Activated effector memory CD4-positive, alpha-beta T cell treated with Interleukin-2 at 50 U/mL for 16 hours (primary cell): ENCODE measurements around the gene ZP1.
A peak's percentile ranks its signal among the peaks of the same experiment; 100 is the strongest.
"Not testable (repeated sequence)": the region's sequence is repeated elsewhere in the genome, so short reads cannot be mapped to it uniquely, and the experiment has no call there.

Experiments
- DNase-seq: peaks from one replicate; pipeline ENCODE4 v3.0.0-alpha.2; 2020

ZP1 gene

DNA sequence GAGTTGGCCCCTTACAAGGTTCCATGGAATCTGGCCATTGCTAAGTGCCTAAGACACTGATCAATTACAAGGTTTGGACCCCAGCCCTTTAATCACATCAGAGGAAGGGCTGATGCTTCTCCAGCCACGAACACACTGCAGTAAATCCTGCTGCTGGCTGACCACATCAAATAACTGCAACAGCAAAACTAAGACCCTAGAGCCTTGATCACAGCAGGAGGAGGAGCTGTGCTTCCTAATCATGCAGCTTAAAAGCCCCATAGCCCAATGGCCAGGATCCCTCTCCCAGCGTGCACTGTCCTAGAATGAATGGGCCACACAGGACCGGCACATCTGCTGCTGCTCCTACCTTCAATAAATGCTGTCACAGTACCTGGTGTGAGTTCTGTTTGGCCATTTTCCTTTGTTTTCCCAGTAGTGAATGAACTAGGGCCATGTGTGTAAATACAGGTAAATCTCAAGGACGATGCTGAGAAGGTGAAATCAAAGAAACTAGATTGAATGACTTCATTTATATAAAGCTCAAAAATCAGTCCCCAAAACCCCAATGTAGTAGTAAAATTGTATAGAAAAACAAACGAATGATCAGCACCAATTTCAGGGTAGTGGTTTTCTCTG lies 12.7 kb downstream of the ZP1 start:
- DNase-seq = no peak

DNA sequence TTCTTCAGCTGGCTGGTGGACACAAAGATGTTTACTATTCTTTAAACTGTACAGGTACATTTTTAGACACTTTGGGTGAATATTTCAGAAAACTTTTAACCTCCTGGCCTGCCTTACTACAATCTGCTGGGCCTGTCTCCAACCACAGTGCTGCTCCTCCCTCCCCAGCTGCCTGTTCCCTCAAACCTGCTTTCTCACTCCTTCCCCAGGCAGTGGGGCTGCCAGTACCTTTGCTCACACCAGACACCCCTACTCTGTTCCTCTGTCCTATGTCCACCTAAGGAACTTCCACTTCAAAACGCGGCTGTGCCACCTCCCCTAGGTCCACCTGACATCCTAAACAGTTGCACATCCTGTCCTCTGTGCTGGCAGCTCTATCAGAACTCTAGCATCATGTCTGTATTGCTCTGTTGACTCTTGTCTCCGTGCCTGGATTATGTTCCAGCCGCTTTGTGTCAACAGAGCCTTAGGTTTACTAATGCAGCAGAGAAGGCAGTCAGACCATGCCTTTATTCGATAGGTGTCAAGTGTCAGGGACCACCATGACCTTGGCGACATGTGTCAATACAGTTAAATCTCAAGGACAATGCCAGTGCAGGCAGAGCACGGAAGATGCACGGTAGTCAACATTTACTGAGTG lies 13.4 kb downstream of the ZP1 start:
- no peak for DNase-seq

DNA sequence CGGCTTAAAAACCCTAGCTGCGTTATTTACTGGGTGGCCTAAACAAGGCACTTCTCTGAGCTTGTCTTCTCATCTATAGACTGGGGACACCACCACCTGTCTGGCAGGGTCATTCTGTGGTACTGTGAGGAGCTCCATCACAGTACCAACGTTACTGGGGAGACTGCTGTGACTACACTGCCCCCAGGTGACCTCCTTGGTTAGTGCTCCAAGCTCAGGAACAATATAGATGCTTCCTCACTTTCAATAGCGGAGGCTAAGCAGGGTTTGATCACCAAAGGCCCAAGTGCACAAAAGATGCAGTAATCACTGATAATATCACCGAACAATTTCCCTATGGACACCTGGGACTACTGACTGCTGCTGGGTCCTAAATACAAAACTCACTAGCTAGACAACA lies 20.2 kb downstream of the ZP1 start:
- no peak for DNase-seq

DNA sequence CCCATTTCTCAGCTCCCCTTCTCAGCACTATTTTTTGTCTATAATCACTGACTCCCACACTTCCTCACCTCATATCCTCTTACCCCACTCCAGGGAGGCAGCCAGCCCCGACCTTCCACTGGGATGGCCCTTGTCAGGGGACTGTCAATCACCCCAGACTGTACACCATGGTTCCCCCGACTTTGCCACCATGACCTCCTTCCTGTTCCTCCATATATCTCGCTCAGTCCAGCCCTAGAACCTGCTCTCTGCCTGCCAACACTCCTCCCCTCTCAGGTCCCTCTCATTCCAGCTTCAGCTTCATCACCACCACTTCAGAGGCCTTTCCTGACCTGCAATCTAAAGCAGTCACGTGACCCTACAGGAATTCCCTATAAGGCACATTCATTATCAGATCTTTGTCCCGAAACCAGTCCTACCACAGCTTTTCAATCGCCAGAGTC lies 22.5 kb downstream of the ZP1 start:
- DNase-seq = no peak

DNA sequence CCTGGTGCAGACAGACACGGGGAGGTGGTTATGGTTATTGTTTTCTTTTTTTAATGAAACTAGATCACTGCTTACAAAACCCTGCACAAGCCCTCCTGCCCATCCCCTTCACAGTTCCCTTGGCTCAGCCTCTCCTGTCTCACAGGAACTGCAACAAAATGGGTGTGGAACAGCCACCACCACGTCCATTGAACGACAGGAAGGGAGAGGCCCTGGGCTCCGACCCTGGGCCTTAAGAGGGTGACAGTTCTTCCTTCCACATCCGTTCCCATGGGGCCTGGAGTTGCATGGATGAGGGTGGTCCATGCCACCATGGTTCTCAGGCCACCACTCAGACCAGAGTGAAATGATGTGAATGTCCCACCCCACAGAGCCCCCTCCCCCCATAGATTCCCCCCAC lies 23.4 kb downstream of the ZP1 start:
- no peak for DNase-seq

DNA sequence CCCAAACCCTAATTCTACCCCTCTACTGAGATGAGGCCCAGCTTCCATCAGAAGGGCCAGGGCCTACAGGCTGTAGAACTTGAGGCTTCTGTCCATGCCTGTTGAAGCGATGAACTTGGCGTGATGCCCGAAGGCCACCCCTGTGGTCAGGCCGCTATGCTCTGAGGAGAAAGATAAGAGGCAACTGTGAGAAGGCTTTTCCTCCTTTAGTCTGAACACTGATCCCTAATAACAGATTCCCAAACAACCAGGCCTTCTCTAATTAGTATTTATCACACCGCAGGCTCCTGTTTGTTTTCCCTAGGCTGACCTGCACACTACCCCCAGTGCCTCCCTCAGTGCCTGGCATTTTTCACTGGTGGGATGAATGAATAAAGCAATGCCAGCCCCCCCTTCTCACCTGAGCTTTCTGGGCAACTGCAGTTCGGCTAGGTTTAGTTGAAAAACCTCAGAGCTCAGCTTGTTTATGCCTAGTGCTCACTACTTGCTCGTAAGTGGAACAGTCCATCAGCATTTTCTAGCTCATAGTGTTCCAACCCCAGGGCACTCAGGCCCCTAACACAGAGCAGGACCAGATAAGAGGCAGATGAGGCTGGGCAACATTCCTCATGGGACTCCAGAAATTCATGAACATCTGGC lies 23.9 kb downstream of the ZP1 start:
- DNase-seq = no peak

DNA sequence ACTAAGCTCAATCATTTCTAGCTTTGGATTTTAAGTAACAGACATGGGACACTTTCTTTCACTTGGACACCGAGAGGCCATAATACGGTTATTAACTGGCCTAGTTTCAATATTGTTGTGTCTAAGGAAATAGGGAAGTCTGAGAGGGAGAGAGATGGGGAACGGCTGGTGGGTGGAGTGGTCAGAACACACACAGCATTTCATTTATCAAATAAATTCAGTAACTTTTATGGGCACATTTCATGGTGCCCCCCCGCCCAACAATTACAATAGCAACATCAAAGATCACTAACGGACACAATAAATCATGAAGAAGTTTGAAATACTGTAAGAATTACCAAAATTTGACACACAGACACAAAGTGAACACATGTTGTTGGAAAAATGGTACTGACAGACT lies 28.3 kb downstream of the ZP1 start:
- DNase-seq = no peak

DNA sequence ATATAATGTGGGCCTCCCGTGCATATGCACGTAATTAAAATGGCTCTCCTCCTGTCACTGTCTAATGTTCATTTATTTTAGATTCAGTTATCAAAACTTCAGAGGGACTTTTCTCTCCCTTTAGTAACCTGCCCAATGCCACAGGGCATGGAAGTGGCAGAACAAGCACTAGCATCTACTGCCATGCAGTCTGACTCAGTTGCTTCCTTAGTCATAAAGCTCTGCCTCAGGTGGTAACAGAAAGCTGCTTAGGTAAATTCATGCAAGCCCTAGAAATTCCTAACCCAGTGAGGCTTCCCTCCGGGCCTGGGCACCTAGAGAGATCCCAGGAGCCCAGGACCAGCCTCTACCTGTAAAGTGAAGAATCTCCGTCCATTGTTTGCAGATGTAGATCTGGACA lies 30.2 kb downstream of the ZP1 start:
- no peak for DNase-seq

DNA sequence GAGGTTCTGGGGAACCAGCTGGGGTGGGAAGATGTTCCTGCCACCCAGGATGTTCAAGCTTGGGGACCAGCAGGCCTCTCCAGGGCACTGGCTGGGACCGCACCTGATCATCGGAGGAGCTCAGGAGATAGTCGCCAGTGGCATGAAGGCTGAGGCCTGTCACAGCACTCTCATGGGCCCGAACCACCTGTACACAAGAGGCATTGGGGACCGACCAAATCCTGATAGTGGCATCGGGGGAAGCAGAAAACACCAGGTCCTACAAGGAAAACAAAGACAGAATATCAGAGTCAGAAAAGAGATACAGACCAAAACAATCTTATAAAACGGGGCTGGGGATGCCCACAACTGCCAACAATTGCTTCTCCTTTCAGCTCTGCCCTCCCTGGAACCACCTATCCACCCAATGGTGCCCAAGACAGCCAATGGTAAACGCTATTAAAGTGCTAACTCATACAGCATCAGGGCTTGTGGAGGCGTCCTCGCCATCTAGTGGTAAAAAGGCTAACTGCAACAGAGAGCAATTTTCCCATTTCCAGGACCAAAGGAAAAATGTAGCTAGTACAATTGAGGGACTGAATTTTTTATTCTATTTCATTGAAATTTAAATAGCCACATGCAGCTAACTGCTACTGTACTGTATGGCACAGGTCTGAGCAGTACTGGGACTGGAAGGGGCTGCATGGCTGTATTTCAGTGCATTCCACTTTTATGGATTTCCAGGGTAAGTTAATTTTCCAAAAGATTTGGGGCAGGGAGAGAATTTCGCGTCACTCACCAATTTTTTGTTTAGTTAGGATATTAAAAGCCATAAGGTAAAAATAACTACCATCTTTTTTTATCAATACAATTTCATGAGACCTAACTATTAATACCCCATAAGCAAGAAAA lies 31.9 kb downstream of the ZP1 start:
- DNase-seq = no peak

DNA sequence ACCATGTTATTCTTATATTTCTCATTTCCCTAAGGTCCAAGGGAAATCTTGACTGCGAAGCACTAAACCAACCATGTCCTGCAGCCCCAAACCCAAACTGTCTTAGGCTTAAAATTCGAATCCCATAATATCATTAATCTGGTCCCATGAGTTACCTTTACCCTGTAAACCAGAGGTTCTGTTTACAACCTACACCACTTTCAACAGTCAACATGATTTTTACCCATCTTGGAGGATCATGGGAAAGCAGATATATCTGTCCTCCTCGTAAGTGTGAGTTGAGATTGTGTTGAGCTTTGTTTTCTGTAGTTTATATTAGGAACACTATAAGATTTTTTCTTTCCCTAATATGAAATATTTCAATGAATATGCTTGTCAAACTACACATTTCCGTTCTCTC lies 32.6 kb downstream of the ZP1 start:
- DNase-seq = no peak

DNA sequence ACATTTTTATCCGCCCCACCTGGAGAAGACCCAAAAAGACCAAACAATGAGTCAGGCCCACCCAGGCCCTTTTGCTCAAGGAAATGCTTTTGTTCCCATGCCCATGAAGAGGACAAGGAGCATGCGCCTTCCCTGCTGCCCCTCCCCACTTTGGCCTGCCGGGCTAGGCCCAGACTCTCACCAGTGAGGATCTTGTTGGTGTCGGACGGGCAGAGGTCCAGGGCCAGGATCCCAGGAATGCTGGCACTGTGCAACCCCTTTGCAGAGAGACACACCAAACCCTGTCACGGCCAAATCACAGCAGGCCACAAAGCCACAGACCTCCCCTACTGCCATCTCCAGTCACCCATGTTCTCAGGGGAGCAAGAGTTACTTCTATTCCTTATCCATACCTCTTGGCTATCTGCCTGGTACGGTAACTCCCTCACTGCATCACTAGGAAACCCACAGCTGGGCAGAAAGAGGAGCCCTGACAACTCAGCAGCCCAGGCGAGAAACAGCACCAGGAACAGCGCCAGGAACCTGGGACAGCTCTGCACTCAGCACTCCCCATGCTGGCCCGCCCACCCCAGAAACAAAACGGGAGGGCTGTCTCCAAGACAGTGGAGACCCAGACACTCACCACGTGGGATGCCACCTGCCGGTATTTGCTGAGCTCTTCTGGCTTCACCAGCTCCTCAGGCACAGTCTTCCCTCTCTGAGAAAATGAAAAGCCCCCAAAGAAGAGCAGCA lies 33.5 kb downstream of the ZP1 start:
- no peak for DNase-seq

DNA sequence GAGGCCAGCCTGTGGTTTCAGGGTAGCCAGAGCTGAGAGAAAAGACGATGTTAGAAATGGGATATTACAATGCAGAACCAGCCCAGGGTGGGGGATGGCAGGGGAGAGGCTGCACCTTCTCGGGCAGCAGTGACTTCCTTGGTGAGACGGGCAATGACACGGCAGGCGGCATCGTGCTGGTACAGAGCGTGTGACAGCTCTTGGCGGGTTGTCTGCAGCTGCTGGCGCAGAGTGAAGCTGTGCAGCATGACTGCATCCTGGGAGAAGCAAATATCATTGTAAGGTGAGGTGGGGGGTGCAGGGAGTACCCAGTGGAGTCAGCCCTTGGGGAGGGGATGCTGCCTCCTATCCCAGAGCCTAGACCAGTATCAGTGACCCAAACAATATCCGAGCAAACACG lies 35.3 kb downstream of the ZP1 start:
- no peak for DNase-seq

DNA sequence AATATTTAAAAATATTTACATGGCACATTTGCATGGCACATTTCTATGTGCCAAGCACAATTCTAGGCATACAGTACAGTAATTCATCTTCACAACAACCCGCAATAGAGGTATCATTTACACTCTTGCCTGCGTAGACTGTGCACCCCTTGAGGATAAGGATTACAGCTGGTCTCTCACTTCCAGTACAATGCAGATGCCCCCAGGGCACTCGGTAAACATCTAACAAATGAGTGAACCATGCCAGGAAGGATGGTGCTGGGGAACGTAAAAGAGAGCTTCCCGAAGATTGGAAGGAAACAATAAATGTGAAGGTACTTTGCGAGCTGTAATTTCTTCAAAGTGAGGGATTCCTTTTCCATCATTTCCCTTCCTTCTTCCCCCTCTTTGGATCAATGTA lies 37.7 kb downstream of the ZP1 start:
- DNase-seq = no peak

DNA sequence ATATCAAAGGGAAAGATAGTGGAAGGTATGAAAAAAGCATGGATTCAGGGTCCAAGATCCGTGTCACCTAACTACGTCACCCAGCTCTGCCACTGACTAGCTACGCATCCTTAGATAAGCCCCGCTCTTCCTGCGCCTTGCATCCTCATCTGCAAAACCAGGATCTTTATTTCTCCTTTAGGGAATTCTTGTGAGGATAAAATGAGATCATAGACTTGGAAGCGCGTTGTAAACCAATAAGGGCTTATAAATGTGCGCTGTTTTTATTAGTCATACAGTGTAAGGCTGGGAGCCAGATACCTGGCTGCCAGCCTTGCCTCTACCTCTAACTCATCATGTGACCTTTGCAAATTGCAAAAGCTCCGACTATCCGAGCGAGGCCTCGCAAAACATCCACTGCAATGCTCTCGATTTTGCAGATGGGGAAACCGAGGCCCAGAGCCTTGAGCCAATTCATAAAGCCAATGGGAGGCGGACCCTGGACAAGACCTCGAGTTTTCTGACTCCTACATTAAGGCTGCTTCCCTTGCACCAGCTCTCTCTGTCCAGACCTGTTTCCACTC lies 38.3 kb downstream of the ZP1 start:
- no peak for DNase-seq

DNA sequence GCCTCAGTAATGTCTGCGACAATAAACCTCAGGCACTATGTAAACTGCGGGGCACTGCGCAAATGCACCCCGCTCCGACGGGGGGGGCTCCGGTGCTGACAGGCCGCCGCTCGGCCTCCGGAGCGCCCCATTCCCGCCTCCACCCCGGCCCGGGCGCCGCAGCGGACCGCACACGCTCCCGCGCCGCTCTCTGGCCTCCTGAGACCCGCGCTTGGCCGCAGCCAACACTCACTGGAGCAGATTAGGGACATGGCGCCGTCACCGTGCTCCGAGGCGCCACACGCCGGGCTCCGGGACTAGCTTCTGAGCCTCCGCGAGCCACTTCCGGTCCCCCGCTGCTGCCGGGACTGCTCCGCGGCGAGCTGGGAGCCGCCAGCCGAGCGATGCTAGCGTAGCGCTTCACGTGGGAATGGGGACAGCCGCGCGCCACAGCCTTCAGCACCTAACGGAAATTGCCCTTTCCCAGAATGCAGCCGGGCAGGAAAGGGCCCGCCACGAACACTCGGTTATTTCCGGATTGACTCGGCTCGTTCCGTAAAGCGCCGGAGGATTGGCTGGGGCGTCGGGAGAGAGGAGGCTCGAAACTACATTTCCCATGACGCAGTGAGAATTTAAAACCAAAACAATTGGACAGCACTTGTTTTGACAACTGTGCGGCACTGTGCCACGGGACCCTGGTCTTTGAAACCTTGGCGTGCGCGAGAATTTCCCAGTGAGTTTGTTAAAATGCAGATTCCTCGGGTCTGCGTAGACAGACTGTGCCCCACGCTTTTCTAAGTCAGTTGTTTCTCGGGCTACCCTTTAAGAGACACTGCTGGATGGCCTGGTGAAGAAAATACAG lies 39.0 kb downstream of the ZP1 start, which contains the start of gene PRPF19:
TSS of gene PRPF19 (minus strand) at position 454 of the 841 bp plus-strand sequence. CDS start at position 251, 203 bp downstream.
- DNase-seq = peak; percentile 98

DNA sequence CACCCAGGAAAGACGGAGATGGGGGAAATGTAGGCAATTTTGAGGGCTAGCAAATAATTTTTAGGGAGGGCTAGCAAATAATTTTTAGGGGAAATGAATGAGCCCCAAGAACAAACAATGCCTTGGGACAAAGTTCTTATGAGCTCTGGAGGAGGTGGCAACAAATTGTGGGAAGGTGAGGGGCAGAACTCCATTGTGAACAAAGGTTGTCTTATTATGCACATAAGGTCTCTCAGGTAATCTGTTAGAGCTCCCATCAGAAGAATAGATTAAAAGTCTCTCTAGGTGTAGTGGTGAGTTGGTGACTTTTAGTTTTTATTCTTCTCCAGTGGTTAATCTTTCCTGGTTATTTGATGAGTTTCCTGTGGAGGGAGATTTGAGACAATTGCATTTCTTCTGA lies 41.5 kb downstream of the ZP1 start:
- no peak for DNase-seq

DNA sequence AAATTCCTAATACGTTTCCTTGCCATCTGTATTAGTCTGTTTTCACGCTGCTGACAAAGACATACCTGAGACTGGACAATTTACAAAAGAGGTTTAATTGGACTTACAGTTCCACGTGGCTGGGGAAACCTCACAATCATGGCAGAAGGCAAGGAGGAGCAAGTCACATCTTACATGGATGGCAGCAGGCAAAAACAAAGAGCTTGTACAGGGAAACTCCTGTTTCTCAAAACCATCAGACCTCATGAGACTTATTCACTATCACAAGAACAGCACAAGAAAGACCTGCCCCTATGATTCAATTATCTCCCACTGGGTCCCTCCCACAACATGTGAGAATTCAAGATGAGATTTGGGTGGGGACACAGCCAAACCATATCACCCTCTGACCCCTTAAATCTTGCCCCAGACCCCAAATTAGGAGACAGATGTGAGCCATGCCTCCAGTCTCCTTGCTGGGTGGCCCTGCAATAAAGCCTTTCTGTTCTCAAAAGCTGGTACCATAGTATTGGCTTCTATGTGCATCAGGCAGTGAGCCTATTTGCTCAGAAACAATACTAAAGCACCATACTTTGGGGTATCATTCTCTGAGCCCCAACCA lies 42.4 kb downstream of the ZP1 start:
- DNase-seq = not testable (repeated sequence)

DNA sequence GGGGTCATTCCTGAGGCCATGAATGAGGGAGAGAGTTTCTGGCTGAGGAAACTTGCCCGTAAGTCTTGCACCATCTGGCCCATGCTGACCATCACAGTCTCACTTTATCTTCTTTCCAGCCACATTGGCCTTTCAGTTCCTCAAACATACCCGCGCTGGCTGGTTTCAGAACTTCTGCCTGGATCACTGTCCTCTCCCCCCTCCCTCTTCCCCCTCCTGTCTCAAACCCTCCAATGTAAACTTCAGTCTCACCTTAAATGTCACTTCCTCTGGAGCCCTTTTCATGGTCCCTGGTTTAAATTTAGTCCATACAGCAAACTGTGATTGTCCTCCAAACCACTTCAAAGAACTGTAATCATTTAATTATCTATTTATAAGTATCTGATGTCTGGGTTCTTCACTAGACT lies 42.9 kb downstream of the ZP1 start:
- no peak for DNase-seq

DNA sequence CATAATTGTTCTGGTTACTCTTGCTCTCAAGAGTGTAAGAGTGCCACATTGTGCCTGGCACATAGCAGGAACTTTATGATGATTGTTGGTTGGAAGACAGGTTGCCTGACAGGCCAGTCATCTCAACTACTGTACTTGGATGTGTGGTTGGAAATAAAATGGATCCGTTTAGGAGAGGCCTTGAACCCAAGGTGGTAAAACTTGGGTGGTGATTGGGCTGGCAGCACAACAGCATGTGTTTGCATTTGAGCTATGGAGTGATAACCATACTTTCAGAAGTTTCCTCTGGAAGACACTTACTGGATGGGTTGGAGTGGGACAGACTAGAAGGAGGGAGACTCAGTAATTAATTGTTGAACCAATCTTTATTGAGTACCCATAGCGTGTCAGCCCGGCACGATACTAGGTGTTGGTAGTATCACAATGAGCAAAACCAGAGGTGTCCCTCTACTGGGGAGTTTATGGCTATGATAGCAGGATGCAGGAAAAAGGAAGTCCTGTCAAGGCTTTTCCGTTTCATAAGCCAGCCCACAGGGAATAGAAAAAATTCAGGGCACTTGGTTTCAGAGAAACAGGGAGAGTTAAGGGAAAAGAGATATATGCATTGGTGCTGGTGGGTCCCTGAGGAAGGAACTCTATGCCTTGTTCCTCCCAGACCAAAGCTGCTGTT lies 43.5 kb downstream of the ZP1 start:
- no peak for DNase-seq

DNA sequence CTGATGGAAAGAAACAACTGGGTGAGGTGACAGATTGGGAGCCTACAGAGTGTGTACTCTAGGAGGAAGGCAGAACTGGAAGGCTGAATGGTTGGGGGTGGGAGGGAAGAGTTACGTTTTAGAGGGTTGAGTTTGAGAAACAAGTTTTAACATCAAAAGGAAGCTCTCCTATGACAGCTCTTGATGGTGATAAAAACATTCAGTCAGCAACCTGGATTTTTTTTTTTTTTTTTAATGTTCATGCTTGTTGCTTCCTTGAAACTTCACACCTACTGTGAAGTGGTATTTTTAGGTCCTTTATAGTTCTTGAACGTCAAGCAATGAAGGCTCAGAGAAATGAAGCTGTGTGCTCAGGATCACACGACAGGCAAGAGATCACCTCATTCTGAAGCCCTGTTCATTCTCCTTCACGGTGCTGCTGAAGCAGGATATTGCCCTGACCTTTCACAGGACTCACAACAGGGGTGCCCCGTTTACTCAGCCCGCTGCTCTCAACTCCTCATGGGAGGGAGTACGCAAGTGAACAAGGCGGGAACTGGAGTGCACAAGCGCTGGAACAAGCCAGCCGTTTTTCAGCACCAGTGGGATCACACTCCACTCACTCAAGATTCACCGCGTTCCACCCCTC lies 45.0 kb downstream of the ZP1 start:
- no peak for DNase-seq
